Stomach (tissue), 4 donors: ENCODE measurements around the gene TCF12.

Source experiments
- POLR2A ChIP-seq, 4 donors: fragments of 450-650 bp; IDR thresholded peaks; one replicate each; pipeline ENCODE4 v1.6.1; 2016; ENCODE audit warnings: antibody characterized with exemption in 4 of 4, control low read depth in 2 of 4, mild to moderate bottlenecking in 1 of 4, moderate library complexity in 1 of 4
- TF ChIP-seq, protein P1 (sequence below), 7 experiments: fragments of 450-650 bp in 4 of 7; fragments of 200-600 bp in 3 of 7; sonication (generic) in 3 of 7; IDR thresholded peaks; one replicate each; pipeline ENCODE4 v1.5.1; 2016 to 2019; ENCODE audit warnings: antibody characterized with exemption in 7 of 7, control low read depth in 2 of 7, mild to moderate bottlenecking in 1 of 7

- TF ChIP-seq, protein P1, sequence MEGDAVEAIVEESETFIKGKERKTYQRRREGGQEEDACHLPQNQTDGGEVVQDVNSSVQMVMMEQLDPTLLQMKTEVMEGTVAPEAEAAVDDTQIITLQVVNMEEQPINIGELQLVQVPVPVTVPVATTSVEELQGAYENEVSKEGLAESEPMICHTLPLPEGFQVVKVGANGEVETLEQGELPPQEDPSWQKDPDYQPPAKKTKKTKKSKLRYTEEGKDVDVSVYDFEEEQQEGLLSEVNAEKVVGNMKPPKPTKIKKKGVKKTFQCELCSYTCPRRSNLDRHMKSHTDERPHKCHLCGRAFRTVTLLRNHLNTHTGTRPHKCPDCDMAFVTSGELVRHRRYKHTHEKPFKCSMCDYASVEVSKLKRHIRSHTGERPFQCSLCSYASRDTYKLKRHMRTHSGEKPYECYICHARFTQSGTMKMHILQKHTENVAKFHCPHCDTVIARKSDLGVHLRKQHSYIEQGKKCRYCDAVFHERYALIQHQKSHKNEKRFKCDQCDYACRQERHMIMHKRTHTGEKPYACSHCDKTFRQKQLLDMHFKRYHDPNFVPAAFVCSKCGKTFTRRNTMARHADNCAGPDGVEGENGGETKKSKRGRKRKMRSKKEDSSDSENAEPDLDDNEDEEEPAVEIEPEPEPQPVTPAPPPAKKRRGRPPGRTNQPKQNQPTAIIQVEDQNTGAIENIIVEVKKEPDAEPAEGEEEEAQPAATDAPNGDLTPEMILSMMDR (IDR thresholded peaks at IDR 0.05): no peak
- no peak for TF ChIP-seq POLR2A (IDR thresholded peaks at IDR 0.05)
Observed at GRCh38 chr15:57298843-57299550, 380.6 kb downstream of the TCF12 start.
